COLO668 (cell line): ENCODE measurements around the gene SYCE1L.
"Not testable (repeated sequence)": the region's sequence is repeated elsewhere in the genome, so short reads cannot be mapped to it uniquely, and the experiment has no call there.

Experiments
- DNase-seq: peaks from one replicate; lab custom pipeline; 2025; ENCODE audit not compliant: unreplicated experiment; lab: John Stamatoyannopoulos, UW

Gene SYCE1L

GRCh38 chr16:77199211-77199610 is at the start of gene SYCE1L:
Gene SYCE1L (plus strand): TSS chr16:77199408. CDS start chr16:77199452, 44 bp downstream.
- no peak for DNase-seq

GRCh38 chr16:77157346-77158058 is 41.7 kb upstream of the SYCE1L start:
- DNase-seq = no peak

GRCh38 chr16:77158293-77158692 is 40.9 kb upstream of the SYCE1L start:
- DNase-seq = no peak

GRCh38 chr16:77165006-77165405 is 34.2 kb upstream of the SYCE1L start:
- no peak for DNase-seq

GRCh38 chr16:77165536-77166236 is 33.5 kb upstream of the SYCE1L start:
- DNase-seq = not testable (repeated sequence)

GRCh38 chr16:77166726-77167125 is 32.5 kb upstream of the SYCE1L start:
- no peak for DNase-seq

GRCh38 chr16:77168901-77169300 is 30.3 kb upstream of the SYCE1L start:
- no peak for DNase-seq

GRCh38 chr16:77169650-77170236 is 29.5 kb upstream of the SYCE1L start:
- DNase-seq = peak; percentile 44

GRCh38 chr16:77170805-77171204 is 28.4 kb upstream of the SYCE1L start:
- DNase-seq = no peak

- peak; percentile 41 for DNase-seq
Observed at GRCh38 chr16:77171745-77172635, 27.2 kb upstream of the SYCE1L start.

GRCh38 chr16:77172951-77173350 is 26.3 kb upstream of the SYCE1L start:
- no peak for DNase-seq

GRCh38 chr16:77183137-77183536 is 16.1 kb upstream of the SYCE1L start:
- no peak for DNase-seq

- not testable (repeated sequence) for DNase-seq
Observed at GRCh38 chr16:77186298-77186697, 12.9 kb upstream of the SYCE1L start.

- no peak for DNase-seq
Observed at GRCh38 chr16:77190190-77190477, 9.1 kb upstream of the SYCE1L start.

GRCh38 chr16:77190478-77191258 is 8.5 kb upstream of the SYCE1L start, which contains the start of gene MON1B:
Gene MON1B (plus strand): TSS chr16:77191190. CDS start chr16:77191486, 296 bp downstream.
- peak; percentile 95 for DNase-seq

- peak; percentile 24 for DNase-seq
Observed at GRCh38 chr16:77191259-77191969, 7.8 kb upstream of the SYCE1L start.

- no peak for DNase-seq
Observed at GRCh38 chr16:77193377-77193776, 5.8 kb upstream of the SYCE1L start.

GRCh38 chr16:77194295-77195231 is 4.6 kb upstream of the SYCE1L start:
- no peak for DNase-seq

GRCh38 chr16:77195411-77195810 is 3.8 kb upstream of the SYCE1L start:
- DNase-seq = no peak
